HEK293 (cell line): Measurements from ENCODE around the gene SFN.

Experiments
- EGR2 ChIP-seq: fragments of 450-650 bp; formaldehyde crosslinking; IDR thresholded peaks from 2 replicates; pipeline ENCODE4 v1.5.1; 2016; ENCODE audit warnings: low read depth, missing biosample characterization, missing genetic modification characterization
- GLIS2 ChIP-seq: fragments of 450-650 bp; formaldehyde crosslinking; IDR thresholded peaks from 2 replicates; pipeline ENCODE4 v1.5.1; 2016; ENCODE audit warnings: missing biosample characterization, missing genetic modification characterization
- HOXA7 ChIP-seq: sonication (generic); formaldehyde crosslinking; IDR thresholded peaks from 2 replicates; pipeline ENCODE4 v1.8.1; 2022; ENCODE audit warnings: missing genetic modification reagents, borderline replicate concordance
- HOXC10 ChIP-seq: sonication (generic); formaldehyde crosslinking; IDR thresholded peaks from 2 replicates; pipeline ENCODE4 v1.8.1; 2023; ENCODE audit warnings: mild to moderate bottlenecking, missing genetic modification reagents
- KLF10 ChIP-seq: fragments of 450-650 bp; IDR thresholded peaks from 2 replicates; pipeline ENCODE4 v1.5.1; 2018; ENCODE audit warnings: missing biosample characterization, mild to moderate bottlenecking, missing genetic modification characterization
- KLF9 ChIP-seq: fragments of 450-650 bp; formaldehyde crosslinking; IDR thresholded peaks from 2 replicates; pipeline ENCODE4 v1.5.1; 2016; ENCODE audit warnings: missing biosample characterization, missing genetic modification characterization, low read depth
- MZF1 ChIP-seq: fragments of 450-650 bp; formaldehyde crosslinking; IDR thresholded peaks from 2 replicates; pipeline ENCODE4 v1.5.1; 2017; ENCODE audit warnings: missing biosample characterization, missing genetic modification characterization, borderline replicate concordance
- OVOL3 ChIP-seq: fragments of 450-650 bp; formaldehyde crosslinking; IDR thresholded peaks from 2 replicates; pipeline ENCODE4 v1.5.1; 2016; ENCODE audit warnings: missing biosample characterization, missing genetic modification characterization
- TCF7L2 ChIP-seq: IDR thresholded peaks from 2 replicates; pipeline ENCODE4 v1.6.1; 2011; ENCODE audit warnings: low read depth, mild to moderate bottlenecking, inconsistent platforms, low read length, moderate library complexity, borderline replicate concordance
- ZFHX2 ChIP-seq: fragments of 450-650 bp; formaldehyde crosslinking; conservative IDR thresholded peaks from 2 replicates; pipeline ENCODE4 v1.5.1; 2016; ENCODE audit warnings: missing biosample characterization, missing genetic modification characterization
- ZNF121 ChIP-seq: fragments of 450-650 bp; formaldehyde crosslinking; IDR thresholded peaks from 2 replicates; pipeline ENCODE4 v1.5.1; 2016; ENCODE audit warnings: missing biosample characterization, missing genetic modification characterization
- ZNF157 ChIP-seq: fragments of 450-650 bp; formaldehyde crosslinking; IDR thresholded peaks from 2 replicates; pipeline ENCODE4 v1.5.1; 2016; ENCODE audit warnings: missing biosample characterization, missing genetic modification characterization
- ZNF169 ChIP-seq: fragments of 450-650 bp; formaldehyde crosslinking; IDR thresholded peaks from 2 replicates; pipeline ENCODE4 v1.5.1; 2016; ENCODE audit warnings: missing biosample characterization, missing genetic modification characterization
- ZNF221 ChIP-seq: fragments of 450-650 bp; formaldehyde crosslinking; IDR thresholded peaks from 2 replicates; pipeline ENCODE4 v1.5.1; 2017; ENCODE audit warnings: missing biosample characterization, missing genetic modification characterization, borderline replicate concordance
- ZNF324 ChIP-seq: fragments of 450-650 bp; formaldehyde crosslinking; IDR thresholded peaks from 2 replicates; pipeline ENCODE4 v1.5.1; 2016; ENCODE audit warnings: missing biosample characterization, missing genetic modification characterization
- ZNF354C ChIP-seq: fragments of 450-650 bp; formaldehyde crosslinking; IDR thresholded peaks from 2 replicates; pipeline ENCODE4 v1.5.1; 2016; ENCODE audit warnings: missing biosample characterization, missing genetic modification characterization, low read depth, borderline replicate concordance
- ZNF555 ChIP-seq: fragments of 450-650 bp; formaldehyde crosslinking; conservative IDR thresholded peaks from 2 replicates; pipeline ENCODE4 v1.5.1; 2017; ENCODE audit warnings: missing biosample characterization, mild to moderate bottlenecking, missing genetic modification characterization, inconsistent platforms
- ZNF558 ChIP-seq: fragments of 450-650 bp; formaldehyde crosslinking; IDR thresholded peaks from 2 replicates; pipeline ENCODE4 v1.5.1; 2016; ENCODE audit warnings: missing biosample characterization, missing genetic modification characterization
- ZNF561 ChIP-seq: fragments of 450-650 bp; IDR thresholded peaks from 2 replicates; pipeline ENCODE4 v1.5.1; 2018; ENCODE audit warnings: missing biosample characterization, missing genetic modification characterization, borderline replicate concordance
- ZNF660 ChIP-seq: fragments of 450-650 bp; IDR thresholded peaks from 2 replicates; pipeline ENCODE4 v1.5.1; 2018; ENCODE audit warnings: missing biosample characterization, mild to moderate bottlenecking, missing genetic modification characterization
- ZNF677 ChIP-seq: fragments of 450-650 bp; IDR thresholded peaks from 2 replicates; pipeline ENCODE4 v1.5.0; 2018; ENCODE audit warnings: missing biosample characterization, mild to moderate bottlenecking, missing genetic modification characterization, moderate library complexity
- ZNF777 ChIP-seq: fragments of 450-650 bp; formaldehyde crosslinking; IDR thresholded peaks from 2 replicates; pipeline ENCODE4 v1.5.1; 2017; ENCODE audit warnings: missing biosample characterization, missing genetic modification characterization, borderline replicate concordance
- ZNF785 ChIP-seq: fragments of 450-650 bp; formaldehyde crosslinking; IDR thresholded peaks from 2 replicates; pipeline ENCODE4 v1.5.1; 2016; ENCODE audit warnings: missing biosample characterization, missing genetic modification characterization
- ZNF791 ChIP-seq: fragments of 450-650 bp; formaldehyde crosslinking; IDR thresholded peaks from 2 replicates; pipeline ENCODE4 v1.5.1; 2016; ENCODE audit warnings: missing biosample characterization, missing genetic modification characterization
- TF ChIP-seq, protein P1 (sequence below): fragments of 450-650 bp; formaldehyde crosslinking; IDR thresholded peaks from 2 replicates; pipeline ENCODE4 v1.5.1; 2016; ENCODE audit warnings: missing biosample characterization, missing genetic modification characterization
- TF ChIP-seq, protein P2 (sequence below): fragments of 450-650 bp; formaldehyde crosslinking; IDR thresholded peaks from 2 replicates; pipeline ENCODE4 v1.5.1; 2017; ENCODE audit warnings: missing biosample characterization, missing genetic modification characterization
- TF ChIP-seq, protein P3 (sequence below): fragments of 450-650 bp; formaldehyde crosslinking; conservative IDR thresholded peaks from 2 replicates; pipeline ENCODE4 v1.5.1; 2016; ENCODE audit warnings: low read depth, missing biosample characterization, missing genetic modification characterization
- TF ChIP-seq, protein P4 (sequence below): fragments of 450-650 bp; formaldehyde crosslinking; IDR thresholded peaks from 2 replicates; pipeline ENCODE4 v1.5.1; 2016; ENCODE audit warnings: missing biosample characterization, missing genetic modification characterization
- TF ChIP-seq, protein P5 (sequence below): fragments of 450-650 bp; formaldehyde crosslinking; IDR thresholded peaks from 2 replicates; pipeline ENCODE4 v1.5.1; 2016; ENCODE audit warnings: missing biosample characterization, missing genetic modification characterization

SFN gene

DNA sequence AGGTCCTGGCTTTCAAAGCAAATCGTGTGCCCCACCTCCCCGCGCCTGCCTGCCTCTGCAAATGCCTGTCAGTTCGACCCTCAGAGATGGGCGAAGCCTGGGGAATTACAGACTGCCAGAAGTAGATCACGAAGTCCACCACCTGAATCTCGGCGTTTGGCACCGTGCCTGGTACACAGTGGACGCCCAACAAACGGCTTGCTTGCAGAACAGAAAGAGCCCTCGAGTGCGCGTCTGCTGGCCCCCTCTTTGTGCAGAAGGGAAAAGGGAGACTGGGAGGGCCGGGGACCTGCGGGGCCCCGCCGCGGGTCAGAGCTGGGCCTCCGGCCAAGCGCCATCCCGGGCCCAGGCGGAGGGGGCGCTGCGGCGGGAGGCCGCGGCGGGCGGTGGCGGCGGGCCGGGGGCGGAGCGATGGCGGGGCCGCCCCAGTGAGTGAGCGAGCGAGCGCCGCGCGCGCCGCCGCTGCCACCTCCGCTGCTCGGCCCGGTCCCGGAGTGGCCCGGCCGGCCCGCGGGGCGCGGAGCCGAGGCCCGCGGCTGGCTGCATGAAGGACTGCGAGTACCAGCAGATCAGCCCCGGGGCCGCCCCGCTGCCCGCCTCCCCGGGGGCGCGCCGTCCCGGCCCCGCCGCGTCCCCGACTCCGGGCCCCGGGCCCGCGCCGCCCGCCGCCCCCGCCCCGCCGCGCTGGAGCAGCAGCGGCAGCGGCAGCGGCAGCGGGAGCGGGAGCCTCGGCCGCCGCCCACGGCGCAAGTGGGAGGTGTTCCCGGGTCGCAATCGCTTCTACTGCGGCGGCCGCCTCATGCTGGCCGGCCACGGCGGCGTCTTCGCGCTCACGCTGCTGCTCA lies 36.5 kb upstream of the SFN start, which contains the start of gene ZDHHC18 (continued):
- TF ChIP-seq, protein P1, sequence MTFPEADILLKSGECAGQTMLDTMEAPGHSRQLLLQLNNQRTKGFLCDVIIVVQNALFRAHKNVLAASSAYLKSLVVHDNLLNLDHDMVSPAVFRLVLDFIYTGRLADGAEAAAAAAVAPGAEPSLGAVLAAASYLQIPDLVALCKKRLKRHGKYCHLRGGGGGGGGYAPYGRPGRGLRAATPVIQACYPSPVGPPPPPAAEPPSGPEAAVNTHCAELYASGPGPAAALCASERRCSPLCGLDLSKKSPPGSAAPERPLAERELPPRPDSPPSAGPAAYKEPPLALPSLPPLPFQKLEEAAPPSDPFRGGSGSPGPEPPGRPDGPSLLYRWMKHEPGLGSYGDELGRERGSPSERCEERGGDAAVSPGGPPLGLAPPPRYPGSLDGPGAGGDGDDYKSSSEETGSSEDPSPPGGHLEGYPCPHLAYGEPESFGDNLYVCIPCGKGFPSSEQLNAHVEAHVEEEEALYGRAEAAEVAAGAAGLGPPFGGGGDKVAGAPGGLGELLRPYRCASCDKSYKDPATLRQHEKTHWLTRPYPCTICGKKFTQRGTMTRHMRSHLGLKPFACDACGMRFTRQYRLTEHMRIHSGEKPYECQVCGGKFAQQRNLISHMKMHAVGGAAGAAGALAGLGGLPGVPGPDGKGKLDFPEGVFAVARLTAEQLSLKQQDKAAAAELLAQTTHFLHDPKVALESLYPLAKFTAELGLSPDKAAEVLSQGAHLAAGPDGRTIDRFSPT: peak; percentile 40; the same call in 1 of the 2 replicates
- TF ChIP-seq ZNF157 (tag by site-specific recombination) (no peak), OVOL3 (tag by site-specific recombination) (no peak), ZNF555 (no peak), ZFHX2 (tag by site-specific recombination) (peak; percentile 63; the same call in 1 of the 2 replicates), TCF7L2 (no peak), MZF1 (tag by site-specific recombination) (no peak), KLF10 (tag by site-specific recombination) (no peak), ZNF558 (tag by site-specific recombination) (no peak), ZNF660 (tag by site-specific recombination) (no peak), ZNF324 (tag by site-specific recombination) (no peak), ZNF561 (tag by site-specific recombination) (no peak), HOXA7 (no peak), ZNF677 (tag by site-specific recombination) (no peak), HOXC10 (CRISPR knock-in tag) (no peak), ZNF221 (tag by site-specific recombination) (no peak), ZNF791 (tag by site-specific recombination) (no peak), KLF9 (tag by site-specific recombination) (no peak), ZNF169 (tag by site-specific recombination) (no peak), ZNF777 (tag by site-specific recombination) (no peak), EGR2 (tag by site-specific recombination) (no peak), ZNF785 (tag by site-specific recombination) (no peak), ZNF354C (tag by site-specific recombination) (no peak), GLIS2 (tag by site-specific recombination) (no peak), ZNF121 (tag by site-specific recombination) (no peak)
- TF ChIP-seq, protein P2, sequence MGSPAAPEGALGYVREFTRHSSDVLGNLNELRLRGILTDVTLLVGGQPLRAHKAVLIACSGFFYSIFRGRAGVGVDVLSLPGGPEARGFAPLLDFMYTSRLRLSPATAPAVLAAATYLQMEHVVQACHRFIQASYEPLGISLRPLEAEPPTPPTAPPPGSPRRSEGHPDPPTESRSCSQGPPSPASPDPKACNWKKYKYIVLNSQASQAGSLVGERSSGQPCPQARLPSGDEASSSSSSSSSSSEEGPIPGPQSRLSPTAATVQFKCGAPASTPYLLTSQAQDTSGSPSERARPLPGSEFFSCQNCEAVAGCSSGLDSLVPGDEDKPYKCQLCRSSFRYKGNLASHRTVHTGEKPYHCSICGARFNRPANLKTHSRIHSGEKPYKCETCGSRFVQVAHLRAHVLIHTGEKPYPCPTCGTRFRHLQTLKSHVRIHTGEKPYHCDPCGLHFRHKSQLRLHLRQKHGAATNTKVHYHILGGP (tag by site-specific recombination): no peak
- TF ChIP-seq, protein P3, sequence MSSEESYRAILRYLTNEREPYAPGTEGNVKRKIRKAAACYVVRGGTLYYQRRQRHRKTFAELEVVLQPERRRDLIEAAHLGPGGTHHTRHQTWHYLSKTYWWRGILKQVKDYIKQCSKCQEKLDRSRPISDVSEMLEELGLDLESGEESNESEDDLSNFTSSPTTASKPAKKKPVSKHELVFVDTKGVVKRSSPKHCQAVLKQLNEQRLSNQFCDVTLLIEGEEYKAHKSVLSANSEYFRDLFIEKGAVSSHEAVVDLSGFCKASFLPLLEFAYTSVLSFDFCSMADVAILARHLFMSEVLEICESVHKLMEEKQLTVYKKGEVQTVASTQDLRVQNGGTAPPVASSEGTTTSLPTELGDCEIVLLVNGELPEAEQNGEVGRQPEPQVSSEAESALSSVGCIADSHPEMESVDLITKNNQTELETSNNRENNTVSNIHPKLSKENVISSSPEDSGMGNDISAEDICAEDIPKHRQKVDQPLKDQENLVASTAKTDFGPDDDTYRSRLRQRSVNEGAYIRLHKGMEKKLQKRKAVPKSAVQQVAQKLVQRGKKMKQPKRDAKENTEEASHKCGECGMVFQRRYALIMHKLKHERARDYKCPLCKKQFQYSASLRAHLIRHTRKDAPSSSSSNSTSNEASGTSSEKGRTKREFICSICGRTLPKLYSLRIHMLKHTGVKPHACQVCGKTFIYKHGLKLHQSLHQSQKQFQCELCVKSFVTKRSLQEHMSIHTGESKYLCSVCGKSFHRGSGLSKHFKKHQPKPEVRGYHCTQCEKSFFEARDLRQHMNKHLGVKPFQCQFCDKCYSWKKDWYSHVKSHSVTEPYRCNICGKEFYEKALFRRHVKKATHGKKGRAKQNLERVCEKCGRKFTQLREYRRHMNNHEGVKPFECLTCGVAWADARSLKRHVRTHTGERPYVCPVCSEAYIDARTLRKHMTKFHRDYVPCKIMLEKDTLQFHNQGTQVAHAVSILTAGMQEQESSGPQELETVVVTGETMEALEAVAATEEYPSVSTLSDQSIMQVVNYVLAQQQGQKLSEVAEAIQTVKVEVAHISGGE (tag by site-specific recombination): no peak
- TF ChIP-seq, protein P4, sequence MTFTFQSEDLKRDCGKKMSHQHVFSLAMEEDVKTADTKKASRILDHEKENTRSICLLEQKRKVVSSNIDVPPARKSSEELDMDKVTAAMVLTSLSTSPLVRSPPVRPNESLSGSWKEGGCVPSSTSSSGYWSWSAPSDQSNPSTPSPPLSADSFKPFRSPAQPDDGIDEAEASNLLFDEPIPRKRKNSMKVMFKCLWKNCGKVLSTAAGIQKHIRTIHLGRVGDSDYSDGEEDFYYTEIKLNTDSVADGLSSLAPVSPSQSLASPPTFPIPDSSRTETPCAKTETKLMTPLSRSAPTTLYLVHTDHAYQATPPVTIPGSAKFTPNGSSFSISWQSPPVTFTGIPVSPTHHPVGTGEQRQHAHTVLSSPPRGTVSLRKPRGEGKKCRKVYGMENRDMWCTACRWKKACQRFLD (tag by site-specific recombination): no peak
- TF ChIP-seq, protein P5, sequence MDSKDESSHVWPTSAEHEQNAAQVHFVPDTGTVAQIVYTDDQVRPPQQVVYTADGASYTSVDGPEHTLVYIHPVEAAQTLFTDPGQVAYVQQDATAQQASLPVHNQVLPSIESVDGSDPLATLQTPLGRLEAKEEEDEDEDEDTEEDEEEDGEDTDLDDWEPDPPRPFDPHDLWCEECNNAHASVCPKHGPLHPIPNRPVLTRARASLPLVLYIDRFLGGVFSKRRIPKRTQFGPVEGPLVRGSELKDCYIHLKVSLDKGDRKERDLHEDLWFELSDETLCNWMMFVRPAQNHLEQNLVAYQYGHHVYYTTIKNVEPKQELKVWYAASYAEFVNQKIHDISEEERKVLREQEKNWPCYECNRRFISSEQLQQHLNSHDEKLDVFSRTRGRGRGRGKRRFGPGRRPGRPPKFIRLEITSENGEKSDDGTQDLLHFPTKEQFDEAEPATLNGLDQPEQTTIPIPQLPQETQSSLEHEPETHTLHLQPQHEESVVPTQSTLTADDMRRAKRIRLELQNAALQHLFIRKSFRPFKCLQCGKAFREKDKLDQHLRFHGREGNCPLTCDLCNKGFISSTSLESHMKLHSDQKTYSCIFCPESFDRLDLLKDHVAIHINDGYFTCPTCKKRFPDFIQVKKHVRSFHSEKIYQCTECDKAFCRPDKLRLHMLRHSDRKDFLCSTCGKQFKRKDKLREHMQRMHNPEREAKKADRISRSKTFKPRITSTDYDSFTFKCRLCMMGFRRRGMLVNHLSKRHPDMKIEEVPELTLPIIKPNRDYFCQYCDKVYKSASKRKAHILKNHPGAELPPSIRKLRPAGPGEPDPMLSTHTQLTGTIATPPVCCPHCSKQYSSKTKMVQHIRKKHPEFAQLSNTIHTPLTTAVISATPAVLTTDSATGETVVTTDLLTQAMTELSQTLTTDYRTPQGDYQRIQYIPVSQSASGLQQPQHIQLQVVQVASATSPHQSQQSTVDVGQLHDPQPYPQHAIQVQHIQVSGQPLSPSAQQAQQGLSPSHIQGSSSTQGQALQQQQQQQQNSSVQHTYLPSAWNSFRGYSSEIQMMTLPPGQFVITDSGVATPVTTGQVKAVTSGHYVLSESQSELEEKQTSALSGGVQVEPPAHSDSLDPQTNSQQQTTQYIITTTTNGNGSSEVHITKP: no peak
